SU-DHL-6 (cell line): ENCODE data around the gene AXIN1.

Source experiments
- H2AFZ ChIP-seq: fragments of 200-600 bp; sonication (generic); 2 replicates; pipeline ENCODE4 v1.6.1; 2014; ENCODE audit warnings: low read depth, mild to moderate bottlenecking, moderate library complexity, mixed read lengths, antibody characterized with exemption, low read length; ENCODE audit not compliant: severe bottlenecking
- H3F3A ChIP-seq: fragments of 200-600 bp; shearing (Covaris generic); 2 replicates; pipeline ENCODE4 v1.6.0; 2016; ENCODE audit warnings: antibody characterized with exemption, mild to moderate bottlenecking; ENCODE audit not compliant: insufficient read depth
- H3K27ac ChIP-seq: fragments of 200-600 bp; sonication (generic); 2 replicates; pipeline ENCODE4 v1.5.1; 2016; ENCODE audit warnings: low read depth, mild to moderate bottlenecking, low read length, moderate library complexity, mixed read lengths
- H3K27me3 ChIP-seq: fragments of 200-600 bp; sonication (generic), shearing (Covaris generic); 2 replicates; pipeline ENCODE4 v1.6.0; 2014; ENCODE audit warnings: mild to moderate bottlenecking, low read length
- H3K36me3 ChIP-seq: fragments of 200-600 bp; sonication (generic); 2 replicates; pipeline ENCODE4 v1.6.1; 2014; ENCODE audit warnings: mild to moderate bottlenecking, low read length, mixed read lengths
- H3K4me2 ChIP-seq: fragments of 300-600, 200-600 bp; shearing (Covaris generic), sonication (generic); 2 replicates; pipeline ENCODE4 v1.6.0; 2014; ENCODE audit warnings: low read length, low read depth, mild to moderate bottlenecking; ENCODE audit not compliant: poor library complexity, severe bottlenecking
- H3K4me3 ChIP-seq: fragments of 200-600 bp; sonication (generic); 2 replicates; pipeline ENCODE4 v1.5.1; 2014; ENCODE audit warnings: antibody characterized with exemption, low read length, mild to moderate bottlenecking, mixed read lengths; ENCODE audit not compliant: insufficient read depth, poor library complexity, severe bottlenecking
- H3K79me2 ChIP-seq: fragments of 200-600 bp; sonication (generic); 2 replicates; pipeline ENCODE4 v1.6.1; 2014; ENCODE audit warnings: mild to moderate bottlenecking, low read length, moderate library complexity; ENCODE audit not compliant: insufficient read depth
- H3K9ac ChIP-seq: fragments of 200-600 bp; sonication (generic); 2 replicates; pipeline ENCODE4 v1.7.0; 2014; ENCODE audit warnings: mild to moderate bottlenecking, low read length
- H3K9me2 ChIP-seq: fragments of 200-600 bp; sonication (generic); replicated peaks from 2 replicates; pipeline ENCODE4 v1.6.1; 2014; ENCODE audit warnings: low read length; ENCODE audit not compliant: insufficient read depth
- H3K9me3 ChIP-seq: fragments of 200-600 bp; sonication (generic); 2 replicates; pipeline ENCODE4 v1.6.1; 2014; ENCODE audit warnings: low read length, mixed read lengths; ENCODE audit not compliant: insufficient read depth
- H4K20me1 ChIP-seq: fragments of 200-600 bp; sonication (generic); 2 replicates; pipeline ENCODE4 v1.6.1; 2014; ENCODE audit warnings: low read depth, mild to moderate bottlenecking, antibody characterized with exemption, low read length, moderate library complexity, mixed read lengths
- EZH2phosphoT487 ChIP-seq: fragments of 200-600 bp; sonication (generic), shearing (Covaris generic); conservative IDR thresholded peaks from 2 replicates; pipeline ENCODE4 v1.6.1; 2018; ENCODE audit warnings: mild to moderate bottlenecking, antibody characterized with exemption, low read length, moderate library complexity, mixed read lengths
- TF ChIP-seq, protein P1 (sequence below): fragments of 200-600 bp; sonication (generic); IDR thresholded peaks from one replicate; pipeline ENCODE4 v1.5.1; 2017; ENCODE audit warnings: antibody characterized with exemption, mild to moderate bottlenecking, low read length, moderate library complexity; ENCODE audit not compliant: insufficient read depth, poor library complexity, severe bottlenecking

AXIN1 gene

DNA sequence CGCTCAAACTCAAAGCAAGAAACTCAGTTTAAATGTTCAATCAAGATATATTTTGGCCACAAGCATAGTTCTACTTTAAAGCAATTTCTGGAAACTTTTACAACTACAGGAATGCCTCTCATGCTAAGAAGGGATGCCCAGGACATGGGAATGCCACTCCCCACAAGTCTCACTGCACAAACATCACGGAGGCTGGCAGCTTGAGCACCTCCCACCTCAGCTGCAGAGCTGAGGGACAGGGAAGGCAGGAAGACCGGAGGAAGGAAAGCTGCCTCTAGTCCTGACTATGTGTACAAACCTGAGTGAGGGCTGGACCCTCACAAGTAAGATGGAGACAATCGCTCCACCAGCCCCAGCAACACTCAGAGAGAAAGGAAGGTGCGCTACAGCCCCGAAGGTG lies 5.3 kb downstream of the AXIN1 start:
- Histone ChIP-seq H3K4me3 (no peak overlapping the region), H3K27ac (no peak overlapping the region), H3K9ac (no peak overlapping the region), H3F3A (no peaks in the 10 kb centered on the region), H3K4me2 (no peak overlapping the region), H3K9me3 (no peaks in the 10 kb centered on the region), H3K79me2 (peaks cover 57% of the 10 kb centered on the region), H3K36me3 (no peaks in the 10 kb centered on the region), H3K9me2 (no peaks in the 10 kb centered on the region), H4K20me1 (no peaks in the 10 kb centered on the region), H2AFZ (no peak overlapping the region), H3K27me3 (no peaks in the 10 kb centered on the region)
- no peak for TF ChIP-seq EZH2phosphoT487
- TF ChIP-seq, protein P1, sequence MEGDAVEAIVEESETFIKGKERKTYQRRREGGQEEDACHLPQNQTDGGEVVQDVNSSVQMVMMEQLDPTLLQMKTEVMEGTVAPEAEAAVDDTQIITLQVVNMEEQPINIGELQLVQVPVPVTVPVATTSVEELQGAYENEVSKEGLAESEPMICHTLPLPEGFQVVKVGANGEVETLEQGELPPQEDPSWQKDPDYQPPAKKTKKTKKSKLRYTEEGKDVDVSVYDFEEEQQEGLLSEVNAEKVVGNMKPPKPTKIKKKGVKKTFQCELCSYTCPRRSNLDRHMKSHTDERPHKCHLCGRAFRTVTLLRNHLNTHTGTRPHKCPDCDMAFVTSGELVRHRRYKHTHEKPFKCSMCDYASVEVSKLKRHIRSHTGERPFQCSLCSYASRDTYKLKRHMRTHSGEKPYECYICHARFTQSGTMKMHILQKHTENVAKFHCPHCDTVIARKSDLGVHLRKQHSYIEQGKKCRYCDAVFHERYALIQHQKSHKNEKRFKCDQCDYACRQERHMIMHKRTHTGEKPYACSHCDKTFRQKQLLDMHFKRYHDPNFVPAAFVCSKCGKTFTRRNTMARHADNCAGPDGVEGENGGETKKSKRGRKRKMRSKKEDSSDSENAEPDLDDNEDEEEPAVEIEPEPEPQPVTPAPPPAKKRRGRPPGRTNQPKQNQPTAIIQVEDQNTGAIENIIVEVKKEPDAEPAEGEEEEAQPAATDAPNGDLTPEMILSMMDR: no peak

DNA sequence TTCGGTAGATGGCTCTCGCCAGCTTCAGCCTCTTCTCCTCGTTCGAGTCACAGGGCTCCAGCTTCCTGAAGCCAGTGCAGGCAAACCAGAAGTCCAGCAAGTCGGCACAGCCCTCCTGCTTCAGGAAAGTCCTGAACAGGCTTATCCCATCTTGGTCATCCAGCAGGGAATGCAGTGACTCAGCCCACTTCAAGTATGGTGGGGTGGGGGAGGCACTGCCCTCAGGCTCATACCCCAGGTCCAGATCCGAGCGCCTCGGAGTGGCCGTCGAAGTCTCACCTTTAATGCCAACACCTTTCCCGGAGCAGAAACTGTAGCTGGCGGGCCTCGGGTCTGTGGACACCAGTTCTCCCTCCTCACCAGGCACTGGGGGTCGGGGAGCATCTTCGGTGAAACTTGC lies 5.9 kb downstream of the AXIN1 start:
- Histone ChIP-seq H3K9ac (no peak overlapping the region), H3K36me3 (no peaks in the 10 kb centered on the region), H3K27me3 (no peaks in the 10 kb centered on the region), H3K4me3 (no peak overlapping the region), H2AFZ (no peak overlapping the region), H3K4me2 (no peak overlapping the region), H4K20me1 (no peaks in the 10 kb centered on the region), H3K9me2 (no peaks in the 10 kb centered on the region), H3K79me2 (peaks cover 57% of the 10 kb centered on the region), H3F3A (no peaks in the 10 kb centered on the region), H3K9me3 (no peaks in the 10 kb centered on the region), H3K27ac (no peak overlapping the region)
- no peak for TF ChIP-seq EZH2phosphoT487
- TF ChIP-seq, protein P1: no peak

DNA sequence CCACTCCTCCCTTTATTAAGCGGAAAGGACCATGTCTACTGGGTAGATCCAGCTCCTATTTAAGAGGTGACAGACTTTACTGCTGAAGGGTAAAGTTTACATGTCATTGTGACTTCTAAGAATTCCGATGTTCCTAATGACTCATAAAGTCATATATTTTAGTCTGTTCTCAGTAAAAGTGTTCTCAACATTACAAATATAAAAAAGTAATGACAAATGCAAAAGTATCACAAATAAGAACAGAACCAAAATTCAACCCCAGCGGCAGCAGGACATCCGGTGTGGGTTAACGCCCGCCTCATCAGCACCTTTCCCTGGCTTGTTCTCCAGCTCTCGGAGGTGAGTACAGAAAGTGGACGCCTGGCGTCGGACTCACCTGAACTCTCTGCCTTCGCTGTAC lies 6.8 kb downstream of the AXIN1 start:
- no peak for TF ChIP-seq EZH2phosphoT487
- TF ChIP-seq, protein P1: no peak
- no peaks in the 10 kb centered on the region for H3K36me3 ChIP-seq
- H3K27me3 ChIP-seq: no peaks in the 10 kb centered on the region
- H4K20me1 ChIP-seq: no peaks in the 10 kb centered on the region
- no peak overlapping the region for H2AFZ ChIP-seq
- H3K9me3 ChIP-seq: no peaks in the 10 kb centered on the region
- no peak overlapping the region for H3K27ac ChIP-seq
- H3K4me2 ChIP-seq: no peak overlapping the region
- H3K79me2 ChIP-seq: peaks cover 53% of the 10 kb centered on the region
- H3K4me3 ChIP-seq: no peak overlapping the region
- H3F3A ChIP-seq: no peaks in the 10 kb centered on the region
- no peaks in the 10 kb centered on the region for H3K9me2 ChIP-seq
- no peak overlapping the region for H3K9ac ChIP-seq
